ENCODE data around the gene ADAMTS7. TPM values are rescaled to one million over a fixed set of nuclear protein-coding genes. Genes with fewer than 3 reads are reported as not detected.
"Not testable (repeated sequence)": the region's sequence is repeated elsewhere in the genome, so short reads cannot be mapped to it uniquely, and the experiment has no call there.

The ADAMTS7 gene
- total RNA-seq, 4 donors from 2014 or later = 0.42 to 1.1 (median 0.76) TPM

- no peak overlapping the region for H3K4me3 ChIP-seq
- H3K27me3 ChIP-seq = no peaks in the 10 kb centered on the region
- DNase-seq (peak in 1 of 2 donors; percentile 1), ATAC-seq (no peak)
- in situ Hi-C loops (cut with MboI; ENCODE audit: low sequenced_read_pairs in 4 of 4) (no loop called here), intact Hi-C loops (cut with DNase I; ENCODE audit: low total_unique reads) (no loop called here)
- no peaks in the 10 kb centered on the region for H3K9me3 ChIP-seq
- H3K27ac ChIP-seq = no peak overlapping the region
- TF ChIP-seq POLR2A (IDR thresholded peaks at IDR 0.05) = no peak
- TF ChIP-seq, protein P1, sequence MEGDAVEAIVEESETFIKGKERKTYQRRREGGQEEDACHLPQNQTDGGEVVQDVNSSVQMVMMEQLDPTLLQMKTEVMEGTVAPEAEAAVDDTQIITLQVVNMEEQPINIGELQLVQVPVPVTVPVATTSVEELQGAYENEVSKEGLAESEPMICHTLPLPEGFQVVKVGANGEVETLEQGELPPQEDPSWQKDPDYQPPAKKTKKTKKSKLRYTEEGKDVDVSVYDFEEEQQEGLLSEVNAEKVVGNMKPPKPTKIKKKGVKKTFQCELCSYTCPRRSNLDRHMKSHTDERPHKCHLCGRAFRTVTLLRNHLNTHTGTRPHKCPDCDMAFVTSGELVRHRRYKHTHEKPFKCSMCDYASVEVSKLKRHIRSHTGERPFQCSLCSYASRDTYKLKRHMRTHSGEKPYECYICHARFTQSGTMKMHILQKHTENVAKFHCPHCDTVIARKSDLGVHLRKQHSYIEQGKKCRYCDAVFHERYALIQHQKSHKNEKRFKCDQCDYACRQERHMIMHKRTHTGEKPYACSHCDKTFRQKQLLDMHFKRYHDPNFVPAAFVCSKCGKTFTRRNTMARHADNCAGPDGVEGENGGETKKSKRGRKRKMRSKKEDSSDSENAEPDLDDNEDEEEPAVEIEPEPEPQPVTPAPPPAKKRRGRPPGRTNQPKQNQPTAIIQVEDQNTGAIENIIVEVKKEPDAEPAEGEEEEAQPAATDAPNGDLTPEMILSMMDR (IDR thresholded peaks at IDR 0.05 in 4 of 5, conservative IDR thresholded peaks at IDR 0.05 in 1 of 5) = no peak
- H3K36me3 ChIP-seq = no peaks in the 10 kb centered on the region
- H3K4me1 ChIP-seq = no peaks in the 10 kb centered on the region
Measured at GRCh38 chr15:78768531-78769408, 42.5 kb downstream of the ADAMTS7 start.

- in situ Hi-C loops (cut with MboI; ENCODE audit: low sequenced_read_pairs in 4 of 4) = no loop called here
- DNase-seq = no peak
Measured at GRCh38 chr15:78768096-78768495, 43.2 kb downstream of the ADAMTS7 start.

DNA sequence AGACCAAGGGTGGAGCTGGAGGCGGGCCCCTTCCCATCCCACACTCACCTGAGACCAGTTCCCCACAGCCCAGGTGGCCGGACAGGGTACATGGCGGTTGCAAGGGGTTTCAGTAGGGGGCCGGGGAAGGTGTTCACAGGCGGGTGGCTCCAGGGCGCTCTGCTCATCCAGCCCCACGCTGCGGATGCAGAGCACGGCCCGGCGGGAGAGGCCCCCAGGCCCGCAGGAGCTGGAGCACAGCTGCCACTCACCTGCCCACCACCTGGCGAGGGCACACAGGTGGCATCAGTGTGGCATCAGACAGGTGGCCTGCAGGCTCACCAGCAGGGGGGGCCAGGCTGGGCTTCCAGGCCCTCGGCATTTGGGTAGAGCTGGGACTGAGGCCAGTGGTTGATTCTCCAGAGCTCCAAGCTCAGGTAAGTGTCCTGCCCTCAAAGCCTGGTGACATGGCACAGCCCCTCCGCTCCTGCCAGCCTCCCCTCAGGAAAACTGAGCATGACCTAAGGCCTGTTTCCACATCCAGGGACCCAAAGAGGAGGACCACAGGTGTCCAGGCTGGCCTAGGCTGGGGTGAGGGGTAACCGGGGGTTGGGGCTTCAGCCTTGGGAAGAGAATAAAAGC is 43.8 kb downstream of the ADAMTS7 start:
- in situ Hi-C loops (cut with MboI; ENCODE audit: low sequenced_read_pairs in 4 of 4) (no loop called here), intact Hi-C loops (cut with DNase I; ENCODE audit: low total_unique reads) (no loop called here)
- no peak for TF ChIP-seq POLR2A (IDR thresholded peaks at IDR 0.05)
- TF ChIP-seq, protein P1 (IDR thresholded peaks at IDR 0.05 in 4 of 5, conservative IDR thresholded peaks at IDR 0.05 in 1 of 5) = no peak
- Histone ChIP-seq H3K27me3 (no peaks in the 10 kb centered on the region), H3K9me3 (no peaks in the 10 kb centered on the region), H3K4me3 (no peak overlapping the region), H3K27ac (no peak overlapping the region), H3K36me3 (no peaks in the 10 kb centered on the region), H3K4me1 (no peaks in the 10 kb centered on the region)
- peak in 1 of 2 donors; percentile 1 for DNase-seq
- no peak for ATAC-seq

More at GRCh38 chr15:78768096-78768495, 43.2 kb downstream of the ADAMTS7 start:
- Histone ChIP-seq H3K27me3 (no peaks in the 10 kb centered on the region), H3K4me1 (no peaks in the 10 kb centered on the region), H3K36me3 (no peaks in the 10 kb centered on the region), H3K4me3 (no peak overlapping the region), H3K9me3 (no peaks in the 10 kb centered on the region), H3K27ac (no peak overlapping the region)
- TF ChIP-seq, protein P1 (IDR thresholded peaks at IDR 0.05 in 4 of 5, conservative IDR thresholded peaks at IDR 0.05 in 1 of 5) = no peak
- no peak for TF ChIP-seq POLR2A (IDR thresholded peaks at IDR 0.05)
- intact Hi-C loops (cut with DNase I; ENCODE audit: low total_unique reads) = no loop called here
- ATAC-seq = no peak

DNA sequence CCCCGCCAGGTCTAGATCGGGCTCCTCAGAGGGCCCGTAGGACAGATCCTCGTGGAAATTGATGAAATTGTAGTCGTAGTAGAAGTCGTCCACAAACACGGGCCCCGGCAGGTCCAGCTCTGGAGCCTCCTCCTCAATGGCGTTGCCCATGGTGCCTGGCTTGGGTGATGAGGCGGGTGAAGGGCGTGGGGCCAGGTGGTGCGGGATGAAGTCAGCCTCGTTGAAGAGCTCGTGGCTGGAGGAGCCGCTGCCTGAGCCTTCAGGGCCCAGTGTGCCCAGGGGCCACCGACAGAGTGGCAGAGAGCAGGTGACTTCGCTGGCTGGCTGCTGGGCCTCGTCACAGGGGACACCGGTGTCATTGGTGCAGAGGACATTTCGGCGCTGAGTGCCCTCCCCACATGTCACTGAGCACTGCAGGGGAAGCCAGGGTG is 44.6 kb downstream of the ADAMTS7 start:
- intact Hi-C loops (cut with DNase I; ENCODE audit: low total_unique reads); DNase-seq; H3K27ac ChIP-seq; H3K4me1 ChIP-seq; H3K27me3 ChIP-seq; ATAC-seq; H3K36me3 ChIP-seq; H3K9me3 ChIP-seq; H3K4me3 ChIP-seq; in situ Hi-C loops (cut with MboI; ENCODE audit: low sequenced_read_pairs in 4 of 4): not testable (repeated sequence)

DNA sequence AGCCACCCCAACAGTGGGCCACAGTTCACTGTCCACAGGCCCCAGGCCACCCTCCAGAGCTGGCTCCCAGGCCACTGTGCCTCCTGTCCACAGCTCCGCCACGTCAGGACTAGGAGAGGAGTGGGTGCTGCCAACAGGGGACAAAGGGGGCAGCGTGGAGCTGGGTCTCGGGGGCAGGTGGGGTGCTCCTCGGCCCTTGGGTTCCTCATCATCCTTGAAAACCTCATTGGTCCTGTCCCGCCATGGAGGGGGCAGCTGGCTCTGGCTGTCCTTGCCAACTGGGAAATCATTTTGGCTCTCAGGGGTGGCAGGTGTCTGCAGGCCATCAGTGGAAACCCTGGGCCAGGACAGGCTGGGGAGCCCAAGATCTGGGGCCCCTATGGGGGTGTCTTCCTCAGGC is 45.2 kb downstream of the ADAMTS7 start:
- TF ChIP-seq POLR2A (IDR thresholded peaks at IDR 0.05) = no peak
- TF ChIP-seq, protein P1 (IDR thresholded peaks at IDR 0.05 in 4 of 5, conservative IDR thresholded peaks at IDR 0.05 in 1 of 5) = no peak
- intact Hi-C loops (cut with DNase I; ENCODE audit: low total_unique reads) = no loop called here
- Histone ChIP-seq H3K9me3 (no peaks in the 10 kb centered on the region), H3K4me3 (no peak overlapping the region), H3K27me3 (no peaks in the 10 kb centered on the region), H3K27ac (no peak overlapping the region), H3K36me3 (no peaks in the 10 kb centered on the region), H3K4me1 (peaks cover 0 to 4% of the 10 kb centered on the region in 2 donors)
- ATAC-seq (no peak), DNase-seq (peak in 1 of 2 donors; percentile 1)
- in situ Hi-C loops (cut with MboI; ENCODE audit: low sequenced_read_pairs in 4 of 4) = no loop called here

DNA sequence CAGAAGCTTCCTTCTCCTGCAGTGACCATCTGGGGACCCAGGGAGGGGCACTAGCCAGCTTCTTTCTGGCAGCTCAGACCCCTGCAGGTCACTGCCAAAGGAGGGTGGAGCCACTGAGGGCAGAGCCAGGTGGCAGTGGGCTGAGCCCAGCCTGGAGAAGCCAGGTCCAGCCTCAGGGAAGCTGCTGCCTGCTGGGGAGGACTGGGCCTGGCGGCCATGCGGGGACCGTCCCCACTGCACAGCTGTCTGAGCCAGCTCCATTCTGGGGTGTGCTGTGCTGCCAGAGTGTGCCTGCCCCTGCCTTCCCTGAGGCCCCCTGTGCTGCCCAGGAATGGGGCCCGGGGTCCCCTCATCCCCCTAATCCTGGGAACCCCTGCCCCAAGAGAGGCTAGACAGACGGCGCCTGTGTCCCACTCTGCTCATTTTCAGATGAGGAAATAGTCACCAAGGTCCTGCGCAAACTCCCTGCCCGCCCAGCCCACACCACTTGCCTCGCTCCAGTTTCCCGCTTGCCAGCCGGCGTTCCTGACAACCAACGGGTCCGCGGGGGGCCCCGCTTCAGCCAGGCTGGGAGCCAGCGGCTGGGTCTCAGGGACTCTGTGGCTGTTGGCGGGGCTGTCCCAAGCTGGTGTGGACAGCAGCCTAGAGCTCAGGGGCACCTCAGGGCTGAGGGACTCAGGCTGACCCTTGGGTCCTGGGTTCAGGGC is 46.0 kb downstream of the ADAMTS7 start:
- H3K9me3 ChIP-seq; H3K4me1 ChIP-seq; H3K27ac ChIP-seq; intact Hi-C loops (cut with DNase I; ENCODE audit: low total_unique reads); ATAC-seq; H3K4me3 ChIP-seq; H3K36me3 ChIP-seq; H3K27me3 ChIP-seq; in situ Hi-C loops (cut with MboI; ENCODE audit: low sequenced_read_pairs in 4 of 4): not testable (repeated sequence)
- DNase-seq = peak in 1 of 2 donors; percentile 0
